ENCODE results near the gene IFRD2. TPM values are rescaled to one million over a fixed set of nuclear protein-coding genes. Genes with fewer than 3 reads are reported as not detected.

IFRD2 gene
- total RNA-seq, 1 experiment from 2014 or later, result 223 TPM

- DNase-seq (no peak), ATAC-seq (no peak)
- Histone ChIP-seq H3K9me3 (ENCODE audit: low read length) (no peaks in the 10 kb centered on the region), H4K20me1 (ENCODE audit: low read length) (no peaks in the 10 kb centered on the region), H3F3A (ENCODE audit: low read length, unreplicated experiment) (no peaks in the 10 kb centered on the region), H3K4me3 (ENCODE audit: low read length) (no peak within 1 kb of the TSS), H3K9ac (ENCODE audit: low read length) (no peak within 1 kb of the TSS), H3K27ac (ENCODE audit: low read length) (no peak within 1 kb of the TSS), H3K27me3 (ENCODE audit: low read length) (no peaks in the 10 kb centered on the region), H3K79me2 (ENCODE audit: low read length) (peaks cover 15% of the 10 kb centered on the region), H2AFZ (ENCODE audit: low read length) (no peak within 1 kb of the TSS), H3K4me2 (ENCODE audit: low read length) (no peak within 1 kb of the TSS), H3K36me3 (ENCODE audit: low read depth, low read length) (no peaks in the 10 kb centered on the region), H3K9me2 (replicated peaks; ENCODE audit: low read length) (no peaks in the 10 kb centered on the region), H3K4me1 (ENCODE audit: insufficient read depth, low read length) (peaks cover 13% of the 10 kb centered on the region)
- intact Hi-C loops (cut with micrococcal nuclease), result no loop called here
- no TSS peak for BruUV-seq (replicated peaks)
- POLR2A ChIA-PET (ENCODE audit: unreplicated experiment), result no interaction called here
- TF ChIP-seq EZH2 (IDR thresholded peaks at IDR 0.05; ENCODE audit: low read length, unreplicated experiment) (no peak), EZH2phosphoT487 (IDR thresholded peaks at IDR 0.05; ENCODE audit: borderline replicate concordance, low read length) (no peak), CTCF (conservative IDR thresholded peaks at IDR 0.05; ENCODE audit: low read depth, low read length) (no peak)
- CTCF ChIA-PET, result no interaction called here
These were observed 48.5 kb upstream of the IFRD2 start, which contains the start of gene RASSF1 for GRCh38 chr3:50340448-50341329. RASSF1 (minus strand) TSS chr3:50340836; CDS start chr3:50340805, 31 bp downstream.

DNA sequence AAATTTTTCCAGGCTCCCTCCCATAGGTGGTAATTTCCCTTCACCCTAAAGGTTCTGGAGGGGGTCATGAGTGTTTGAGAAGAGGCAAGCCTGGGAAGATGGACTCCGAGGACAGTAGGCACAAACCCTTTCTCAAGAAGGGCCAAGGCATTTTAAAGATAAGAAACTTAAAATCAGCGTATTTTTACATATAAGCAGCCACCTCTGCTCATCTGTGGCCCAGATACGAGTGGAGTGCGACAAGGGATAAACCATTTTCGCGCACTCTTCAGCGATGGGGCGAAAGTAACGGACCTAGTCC is 47.9 kb upstream of the IFRD2 start:
- peaks cover 18% of the 10 kb centered on the region for H3K4me1 ChIP-seq (ENCODE audit: insufficient read depth, low read length)
- H3K9me2 ChIP-seq (replicated peaks; ENCODE audit: low read length), result no peaks in the 10 kb centered on the region
- peaks cover 21% of the 10 kb centered on the region for H3K79me2 ChIP-seq (ENCODE audit: low read length)
- no peak overlapping the region for H3K4me3 ChIP-seq (ENCODE audit: low read length)
- no peaks in the 10 kb centered on the region for H3F3A ChIP-seq (ENCODE audit: low read length, unreplicated experiment)
- H3K36me3 ChIP-seq (ENCODE audit: low read depth, low read length), result no peaks in the 10 kb centered on the region
- TF ChIP-seq EZH2phosphoT487 (IDR thresholded peaks at IDR 0.05; ENCODE audit: borderline replicate concordance, low read length), result no peak
- TF ChIP-seq EZH2 (IDR thresholded peaks at IDR 0.05; ENCODE audit: low read length, unreplicated experiment), result no peak
- no peak for TF ChIP-seq CTCF (conservative IDR thresholded peaks at IDR 0.05; ENCODE audit: low read depth, low read length)
- no peaks in the 10 kb centered on the region for H3K27me3 ChIP-seq (ENCODE audit: low read length)
- H2AFZ ChIP-seq (ENCODE audit: low read length), result no peak overlapping the region
- H4K20me1 ChIP-seq (ENCODE audit: low read length), result peaks cover 3% of the 10 kb centered on the region; the same call in 1 of the 2 replicates
- H3K4me2 ChIP-seq (ENCODE audit: low read length), result no peak overlapping the region
- ATAC-seq, result no peak
- CTCF ChIA-PET, result no interaction called here
- BruUV-seq (replicated peaks), result no TSS peak
- POLR2A ChIA-PET (ENCODE audit: unreplicated experiment), result no interaction called here
- H3K9me3 ChIP-seq (ENCODE audit: low read length), result no peaks in the 10 kb centered on the region
- no peak overlapping the region for H3K27ac ChIP-seq (ENCODE audit: low read length)
- no peak for DNase-seq
- intact Hi-C loops (cut with micrococcal nuclease), result no loop called here
- H3K9ac ChIP-seq (ENCODE audit: low read length), result no peak overlapping the region
